Testis (tissue), 3 donors: ENCODE data around the gene COL15A1. TPM values are rescaled to one million over a fixed set of nuclear protein-coding genes. Genes with fewer than 3 reads are reported as not detected.

Experiments
- DNase-seq: peaks from one replicate; pipeline ENCODE4 v3.0.0-alpha.2; 2019
- H3K27ac ChIP-seq, 2 donors: fragments of 200-600 bp; sonication (generic); one replicate each; pipeline ENCODE4 v1.5.1; 2019
- H3K27me3 ChIP-seq: fragments of 200-600 bp; sonication (generic); one replicate; pipeline ENCODE4 v1.5.1; 2019
- H3K36me3 ChIP-seq: fragments of 200-600 bp; sonication (generic); one replicate; pipeline ENCODE4 v1.5.1; 2017; ENCODE audit warnings: low read depth; ENCODE audit errors: missing control alignments
- H3K4me1 ChIP-seq: fragments of 200-600 bp; sonication (generic); one replicate; pipeline ENCODE4 v1.5.1; 2019
- H3K4me3 ChIP-seq, 2 donors: fragments of 200-600 bp; sonication (generic); one replicate each; pipeline ENCODE4 v1.5.1; 2017 to 2019
- H3K9me3 ChIP-seq: fragments of 200-600 bp; sonication (generic); one replicate; pipeline ENCODE4 v1.5.1; 2017
- POLR2A ChIP-seq: fragments of 450-650 bp; IDR thresholded peaks from one replicate; pipeline ENCODE4 v1.6.1; 2017; ENCODE audit warnings: antibody characterized with exemption, mild to moderate bottlenecking, moderate library complexity
- WGBS, 2 donors: methylation state at CpG; one replicate each; pipeline ENCODE4 v1.1.5; 2018; 5-methylcytosine and 5-hydroxymethylcytosine counted together
- intact Hi-C: fragments of 100-400 bp; cut with DNase I; formaldehyde crosslinking; loops from one replicate; pipeline ENCODE4 v1.15.1; 2023; ENCODE audit warnings: low total_unique reads
- polyA plus RNA-seq: library from polyadenylated mRNA; stranded (reverse); fragments of 350-450 nt; fragmentation: Illumina TruSeq; extraction: RNeasy Lipid Tissue Mini Kit (QIAGEN cat#74804); gene quantifications from one replicate; pipeline ENCODE4 v1.2.3, GENCODE V29; 2014; ENCODE audit warnings: low read depth, low replicate concordance; ENCODE audit not compliant: insufficient read depth
- total RNA-seq, 2 donors: library from RNA; depleted of rRNA; stranded (reverse); fragments of >200 nt; gene quantifications; one replicate each; pipeline ENCODE4 v1.2.3, GENCODE V29; 2016
- TF ChIP-seq, protein P1 (sequence below), 3 experiments: fragments of 450-650 bp in 2 of 3; fragments of 200-600 bp in 1 of 3; sonication (generic) in 1 of 3; IDR thresholded peaks; one replicate each; pipeline ENCODE4 v1.5.1; 2016 to 2019; ENCODE audit warnings: antibody characterized with exemption in 3 of 3, mild to moderate bottlenecking in 2 of 3, moderate library complexity in 1 of 3

Gene COL15A1
- total and polyA plus RNA-seq, 3 donors from 2014 or later, result 37.2 to 55.5 (median 49.4) TPM

DNA sequence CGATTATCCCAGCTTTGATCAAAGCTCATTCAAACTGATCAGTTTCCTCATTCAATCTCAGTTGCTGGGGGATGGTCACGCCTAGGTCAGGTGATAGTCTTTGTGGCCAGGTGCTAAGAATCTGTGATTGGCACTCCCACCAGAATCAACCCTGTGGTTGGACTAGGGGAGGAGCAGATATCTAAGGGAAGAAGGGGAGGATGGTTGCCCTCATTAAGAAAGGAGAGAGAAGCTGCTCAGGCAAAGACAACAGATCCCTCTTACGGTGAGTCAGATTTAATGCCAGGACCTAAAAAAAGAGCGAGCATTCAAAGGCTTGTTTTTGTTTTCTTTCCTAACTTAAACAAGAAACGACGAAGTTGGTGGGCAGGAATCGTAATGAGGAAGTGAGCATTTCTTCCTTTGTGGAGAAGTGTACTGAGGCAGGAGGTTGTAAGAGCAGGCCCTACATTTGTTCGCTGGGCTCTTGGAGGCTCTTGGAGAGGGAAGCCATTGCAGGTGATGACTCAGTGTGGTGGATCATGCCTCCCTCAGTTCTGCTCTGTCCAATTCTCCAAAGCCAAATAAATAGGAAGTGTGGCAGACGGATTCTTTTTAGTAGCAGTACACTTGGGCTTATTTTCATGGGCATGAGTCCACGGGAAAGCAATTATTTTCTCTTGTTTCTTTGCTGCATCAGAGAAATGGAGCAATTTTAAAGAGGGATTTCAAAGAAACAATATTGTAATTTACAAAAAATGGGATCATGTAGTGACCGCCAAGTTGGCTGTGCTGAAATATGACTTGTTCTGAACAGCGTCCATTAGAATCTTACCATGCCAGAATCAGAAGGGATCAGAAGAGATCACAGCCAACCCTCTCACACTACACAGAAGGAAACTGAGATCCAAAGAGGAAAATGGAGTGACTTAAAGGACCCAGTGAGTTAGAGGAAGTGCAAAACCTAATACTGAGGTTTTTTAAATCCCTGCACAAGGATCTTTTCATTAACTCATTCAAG lies 142.5 kb downstream of the COL15A1 start:
- Histone ChIP-seq H3K4me3 (no peak overlapping the region), H3K4me1 (peaks cover 9% of the 10 kb centered on the region), H3K9me3 (no peaks in the 10 kb centered on the region), H3K27ac (no peak overlapping the region), H3K27me3 (no peaks in the 10 kb centered on the region), H3K36me3 (no peaks in the 10 kb centered on the region)
- TF ChIP-seq, protein P1, sequence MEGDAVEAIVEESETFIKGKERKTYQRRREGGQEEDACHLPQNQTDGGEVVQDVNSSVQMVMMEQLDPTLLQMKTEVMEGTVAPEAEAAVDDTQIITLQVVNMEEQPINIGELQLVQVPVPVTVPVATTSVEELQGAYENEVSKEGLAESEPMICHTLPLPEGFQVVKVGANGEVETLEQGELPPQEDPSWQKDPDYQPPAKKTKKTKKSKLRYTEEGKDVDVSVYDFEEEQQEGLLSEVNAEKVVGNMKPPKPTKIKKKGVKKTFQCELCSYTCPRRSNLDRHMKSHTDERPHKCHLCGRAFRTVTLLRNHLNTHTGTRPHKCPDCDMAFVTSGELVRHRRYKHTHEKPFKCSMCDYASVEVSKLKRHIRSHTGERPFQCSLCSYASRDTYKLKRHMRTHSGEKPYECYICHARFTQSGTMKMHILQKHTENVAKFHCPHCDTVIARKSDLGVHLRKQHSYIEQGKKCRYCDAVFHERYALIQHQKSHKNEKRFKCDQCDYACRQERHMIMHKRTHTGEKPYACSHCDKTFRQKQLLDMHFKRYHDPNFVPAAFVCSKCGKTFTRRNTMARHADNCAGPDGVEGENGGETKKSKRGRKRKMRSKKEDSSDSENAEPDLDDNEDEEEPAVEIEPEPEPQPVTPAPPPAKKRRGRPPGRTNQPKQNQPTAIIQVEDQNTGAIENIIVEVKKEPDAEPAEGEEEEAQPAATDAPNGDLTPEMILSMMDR (IDR thresholded peaks at IDR 0.05), result no peak
- no peak for TF ChIP-seq POLR2A
- DNase-seq, result peak; percentile 22
- WGBS, 2 donors, result 57 to 59% methylated on average over 12 of the region's 12 CpGs
- intact Hi-C loops, result no loop called here

DNA sequence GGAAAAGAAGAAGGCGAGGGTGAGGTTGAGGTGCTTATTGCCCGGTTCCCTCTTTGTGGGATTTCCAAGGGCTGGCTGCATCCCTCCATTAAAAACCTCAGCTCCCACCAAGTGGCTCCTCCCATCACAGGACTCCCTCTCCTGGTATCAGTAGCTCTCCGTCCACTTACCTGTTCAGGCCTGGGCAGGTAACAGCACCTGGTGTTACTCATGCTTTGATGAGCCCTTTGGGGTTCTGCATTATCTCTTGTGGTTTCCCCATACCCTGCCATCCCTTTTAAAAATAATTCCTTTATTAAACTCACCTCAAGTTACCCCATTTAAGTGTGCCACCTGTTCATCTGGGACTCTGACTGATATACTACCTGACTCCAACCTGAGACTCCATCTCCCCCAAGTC lies 143.8 kb downstream of the COL15A1 start:
- Histone ChIP-seq H3K9me3 (no peaks in the 10 kb centered on the region), H3K4me3 (no peak overlapping the region), H3K27me3 (no peaks in the 10 kb centered on the region), H3K4me1 (peaks cover 9% of the 10 kb centered on the region), H3K27ac (no peak overlapping the region), H3K36me3 (no peaks in the 10 kb centered on the region)
- intact Hi-C loops, result no loop called here
- no peak for DNase-seq
- TF ChIP-seq, protein P1 (IDR thresholded peaks at IDR 0.05), result no peak
- TF ChIP-seq POLR2A, result no peak
- 94 to 97% methylated on average over 3 of the region's 3 CpGs for WGBS, 2 donors

DNA sequence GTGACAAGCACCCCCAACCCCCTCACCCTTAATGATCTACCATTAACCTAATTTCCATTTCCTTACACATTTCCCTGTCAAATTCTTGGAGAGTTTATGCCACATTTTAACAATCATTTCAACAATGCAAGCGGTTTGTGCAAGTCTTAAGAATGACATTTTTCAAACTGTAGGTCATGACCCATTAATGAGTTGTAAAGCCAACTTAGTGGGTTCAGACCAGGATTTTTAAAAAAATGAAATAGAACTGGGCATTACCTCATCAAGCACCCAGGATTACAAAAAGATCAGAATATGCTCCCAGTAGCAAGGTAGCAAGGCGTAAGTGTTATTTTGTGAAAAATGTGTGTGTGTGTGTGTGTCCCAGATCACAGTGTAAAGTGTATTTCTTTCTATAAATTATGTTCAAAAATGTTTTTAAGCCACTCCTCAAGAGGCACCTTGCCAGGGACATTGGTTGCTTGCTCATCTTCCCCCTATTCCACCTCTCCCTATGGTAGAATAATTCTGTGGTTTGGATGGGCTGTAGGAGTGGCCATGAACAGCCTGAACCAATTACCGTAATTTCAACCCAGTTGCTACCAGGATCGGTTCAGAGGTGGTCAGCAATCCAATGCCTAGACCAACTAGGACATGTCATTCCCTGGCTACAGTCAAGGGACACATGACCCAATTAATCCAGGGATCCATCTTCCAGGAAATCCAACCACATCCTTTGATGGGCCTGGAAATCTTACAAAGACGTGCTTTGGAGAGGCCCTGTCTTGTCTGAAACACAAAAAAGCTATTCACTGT lies 146.8 kb downstream of the COL15A1 start:
- no peak for DNase-seq
- no peak for TF ChIP-seq POLR2A
- TF ChIP-seq, protein P1 (IDR thresholded peaks at IDR 0.05), result no peak
- Histone ChIP-seq H3K4me3 (no peak overlapping the region), H3K36me3 (no peaks in the 10 kb centered on the region), H3K9me3 (no peaks in the 10 kb centered on the region), H3K4me1 (peaks cover 9% of the 10 kb centered on the region), H3K27ac (no peak overlapping the region), H3K27me3 (no peaks in the 10 kb centered on the region)
- 93 to 99% methylated on average over 5 of the region's 5 CpGs for WGBS, 2 donors
- intact Hi-C loops, result no loop called here

DNA sequence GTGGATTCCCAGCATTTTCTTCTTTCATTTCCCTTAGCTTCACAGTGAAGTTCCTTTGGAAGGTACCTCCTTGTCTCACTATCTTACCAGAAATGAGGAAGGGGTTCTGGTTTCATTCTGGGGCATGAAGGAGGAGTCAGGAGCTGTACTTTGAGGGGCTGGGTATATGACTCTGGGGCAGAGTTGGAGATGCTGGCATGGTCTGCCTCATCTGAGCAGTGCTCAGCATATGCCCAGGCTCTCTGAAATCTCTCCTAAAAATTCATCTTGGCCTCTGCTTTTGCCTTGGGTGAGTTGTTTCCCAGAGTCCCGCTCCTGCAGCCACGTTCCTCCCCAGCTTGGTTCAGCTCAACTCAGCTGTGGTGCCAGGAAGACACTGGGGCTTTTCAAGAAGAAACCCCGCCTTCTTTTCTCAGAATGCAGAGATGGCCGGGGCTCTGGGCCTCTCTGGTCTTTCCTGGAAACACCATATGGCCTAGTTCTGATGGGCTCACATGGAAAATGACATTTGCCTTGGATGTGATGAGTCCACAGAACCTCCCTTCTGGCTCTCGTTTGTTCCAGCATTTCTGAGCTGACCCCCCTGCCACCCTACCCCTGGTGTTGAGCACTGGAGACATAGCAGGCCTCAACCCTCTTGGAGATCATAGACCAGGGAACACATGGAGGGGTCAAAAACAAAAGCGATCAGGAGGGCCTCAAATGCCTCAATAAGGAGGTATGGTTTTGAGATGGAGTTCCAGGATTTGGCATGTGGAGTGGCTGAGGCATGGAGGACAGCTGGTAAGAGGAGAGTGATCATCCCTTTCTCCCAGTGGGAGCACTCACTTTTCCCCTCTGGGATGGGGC lies 149.2 kb downstream of the COL15A1 start:
- TF ChIP-seq, protein P1 (IDR thresholded peaks at IDR 0.05), result no peak
- no peak for TF ChIP-seq POLR2A
- no peaks in the 10 kb centered on the region for H3K36me3 ChIP-seq
- H3K4me3 ChIP-seq, result no peak overlapping the region
- H3K27ac ChIP-seq, result no peak overlapping the region
- no peaks in the 10 kb centered on the region for H3K4me1 ChIP-seq
- intact Hi-C loops, result no loop called here
- no peaks in the 10 kb centered on the region for H3K9me3 ChIP-seq
- WGBS, 2 donors, result 95 to 96% methylated on average over 6 of the region's 6 CpGs
- DNase-seq, result no peak
- no peaks in the 10 kb centered on the region for H3K27me3 ChIP-seq
